GM23338 (cell line): Measurements from ENCODE around the gene CRB2. TPM values are rescaled to one million over a fixed set of nuclear protein-coding genes. Genes with fewer than 3 reads are reported as not detected.

Experiments
- ATAC-seq: fragments of 200-7000 bp; cut with Tn5 transposase; 3 replicates; pipeline ENCODE4 v1.9.1; 2020
- DNase-seq: peaks from one replicate; pipeline ENCODE4 v3.0.0-alpha.2; 2015; ENCODE audit warnings: low spot score
- H2AFZ ChIP-seq: fragments of 200-600 bp; sonication (generic); 2 replicates; pipeline ENCODE4 v1.8.0; 2016; ENCODE audit warnings: antibody characterized with exemption, mild to moderate bottlenecking, moderate library complexity
- H3F3A ChIP-seq: fragments of 200-600 bp; sonication (generic); replicated peaks from 2 replicates; pipeline ENCODE4 v1.8.0; 2017; ENCODE audit warnings: antibody characterized with exemption, mixed run types, low read depth
- H3K27ac ChIP-seq: fragments of 200-600 bp; sonication (generic); 2 replicates; pipeline ENCODE4 v1.6.1; 2016; ENCODE audit warnings: low read depth
- H3K27me3 ChIP-seq: fragments of 200-600 bp; sonication (generic); 2 replicates; pipeline ENCODE4 v1.8.0; 2016; ENCODE audit warnings: mild to moderate bottlenecking, mixed run types, moderate library complexity; ENCODE audit not compliant: insufficient read depth
- H3K36me3 ChIP-seq: fragments of 200-600 bp; sonication (generic); 2 replicates; pipeline ENCODE4 v1.8.0; 2016; ENCODE audit warnings: mild to moderate bottlenecking; ENCODE audit not compliant: insufficient read depth
- H3K4me1 ChIP-seq: fragments of 200-600 bp; sonication (generic); 2 replicates; pipeline ENCODE4 v1.8.0; 2016; ENCODE audit warnings: mild to moderate bottlenecking, moderate library complexity; ENCODE audit not compliant: insufficient read depth
- H3K4me2 ChIP-seq: fragments of 200-600 bp; sonication (generic); 2 replicates; pipeline ENCODE4 v1.7.1; 2017; ENCODE audit warnings: mixed run types
- H3K4me3 ChIP-seq: fragments of 200-600 bp; sonication (generic); 2 replicates; pipeline ENCODE4 v1.6.1; 2016; ENCODE audit warnings: mixed run types
- H3K79me2 ChIP-seq: fragments of 200-600 bp; sonication (generic); replicated peaks from 2 replicates; pipeline ENCODE4 v1.8.0; 2017; ENCODE audit warnings: mild to moderate bottlenecking; ENCODE audit not compliant: insufficient read depth
- H3K9me2 ChIP-seq: fragments of 200-600 bp; sonication (generic); 2 replicates; pipeline ENCODE4 v1.8.0; 2017; ENCODE audit not compliant: insufficient read depth
- H4K20me1 ChIP-seq: fragments of 200-600 bp; sonication (generic); replicated peaks from 2 replicates; pipeline ENCODE4 v1.8.0; 2017; ENCODE audit warnings: mild to moderate bottlenecking; ENCODE audit not compliant: insufficient read depth
- H3K27ac Mint-ChIP-seq: 2 replicates; pipeline ENCODE4 v1.8.0; 2020; ENCODE audit warnings: inconsistent platforms, mild to moderate bottlenecking, moderate library complexity, mixed read lengths
- H3K27me3 Mint-ChIP-seq: 3 replicates; pipeline ENCODE4 v1.8.0; 2022; ENCODE audit warnings: low read depth, mild to moderate bottlenecking, moderate library complexity, mixed read lengths, inconsistent platforms; ENCODE audit not compliant: insufficient read depth, poor library complexity
- H3K36me3 Mint-ChIP-seq: 3 replicates; pipeline ENCODE4 v1.8.0; 2021; ENCODE audit warnings: low read depth, mild to moderate bottlenecking, inconsistent platforms, moderate library complexity, mixed read lengths
- H3K4me1 Mint-ChIP-seq: 3 replicates; pipeline ENCODE4 v1.8.0; 2020; ENCODE audit warnings: mild to moderate bottlenecking, inconsistent platforms, mixed read lengths
- H3K4me3 Mint-ChIP-seq: 3 replicates; pipeline ENCODE4 v1.8.0; 2021; ENCODE audit warnings: moderate library complexity, mild to moderate bottlenecking, inconsistent platforms, mixed read lengths
- H3K9me3 Mint-ChIP-seq: 3 replicates; pipeline ENCODE4 v1.8.0; 2020; ENCODE audit warnings: moderate library complexity, mild to moderate bottlenecking, inconsistent platforms, mixed read lengths
- CREB1 ChIP-seq: fragments of 250-450 bp; sonication (Bioruptor Pico); IDR thresholded peaks from 2 replicates; pipeline ENCODE4 v1.5.0; 2020; ENCODE audit warnings: low read depth, mild to moderate bottlenecking, moderate library complexity
- CTCF ChIP-seq, 2 experiments: fragments of 200-600 bp in 1 of 2; sonication (generic) in 1 of 2; conservative IDR thresholded peaks; 2 replicates each; pipeline versions ENCODE4 v1.5.1 to v1.6.1; 2016 to 2017; ENCODE audit warnings: antibody characterized with exemption in 2 of 2, low read depth in 2 of 2, mild to moderate bottlenecking in 2 of 2, moderate library complexity in 1 of 2
- ETS1 ChIP-seq: IDR thresholded peaks from 2 replicates; pipeline ENCODE4 v1.6.1; 2016; ENCODE audit warnings: antibody characterized with exemption
- EZH2 ChIP-seq: fragments of 200-600 bp; sonication (generic); IDR thresholded peaks from one replicate; pipeline ENCODE4 v1.8.0; 2017; ENCODE audit warnings: antibody characterized with exemption, mild to moderate bottlenecking, low read depth; ENCODE audit not compliant: unreplicated experiment
- EZH2phosphoT487 ChIP-seq: fragments of 200-600 bp; sonication (generic); IDR thresholded peaks from one replicate; pipeline ENCODE4 v1.8.1; 2018; ENCODE audit warnings: antibody characterized with exemption; ENCODE audit not compliant: unreplicated experiment
- JUNB ChIP-seq: IDR thresholded peaks from one replicate; pipeline ENCODE4 v1.6.1; 2016; ENCODE audit warnings: antibody characterized with exemption; ENCODE audit not compliant: unreplicated experiment
- NANOG ChIP-seq: IDR thresholded peaks from 2 replicates; pipeline ENCODE4 v1.6.1; 2016; ENCODE audit warnings: antibody characterized with exemption, borderline replicate concordance
- POLR2AphosphoS5 ChIP-seq: IDR thresholded peaks from 2 replicates; pipeline ENCODE4 v1.6.1; 2016; ENCODE audit warnings: antibody characterized with exemption, low read depth
- REST ChIP-seq: IDR thresholded peaks from one replicate; pipeline ENCODE4 v1.6.1; 2018; ENCODE audit warnings: antibody characterized with exemption; ENCODE audit not compliant: unreplicated experiment
- STAT1 ChIP-seq: IDR thresholded peaks from one replicate; pipeline ENCODE4 v1.6.1; 2016; ENCODE audit warnings: antibody characterized with exemption; ENCODE audit not compliant: unreplicated experiment
- ZNF114 ChIP-seq: fragments of 250-450 bp; sonication (Bioruptor Pico); IDR thresholded peaks from 2 replicates; pipeline ENCODE4 v1.5.0; 2020; ENCODE audit warnings: mild to moderate bottlenecking, moderate library complexity
- ZNF331 ChIP-seq: fragments of 250-450 bp; sonication (Bioruptor Pico); IDR thresholded peaks from 2 replicates; pipeline ENCODE4 v1.5.0; 2020; ENCODE audit warnings: low read depth, mild to moderate bottlenecking, moderate library complexity
- ZNF462 ChIP-seq: fragments of 250-450 bp; sonication (Bioruptor Pico); IDR thresholded peaks from 2 replicates; pipeline ENCODE4 v1.5.0; 2020; ENCODE audit warnings: mild to moderate bottlenecking, moderate library complexity
- polyA plus RNA-seq: library from polyadenylated mRNA; unstranded; fragments of >200 nt; fragmentation: Nextera tagmentation; extraction: Ambion mirVana; gene quantifications from 2 replicates; pipeline ENCODE4 v1.2.1, GENCODE V29; 2016
- total RNA-seq: library from RNA; depleted of rRNA; stranded (reverse); fragments of >200 nt; shearing (Covaris generic); gene quantifications from 2 replicates; pipeline ENCODE4 v1.2.3, GENCODE V29; 2014

The CRB2 gene
- total and polyA plus RNA-seq, 2 experiments from 2014 or later, result 0.34 to 10.2 TPM

GRCh38 chr9:123389698-123390097 lies 33.7 kb downstream of the CRB2 start:
- H3K27me3 ChIP-seq, result no peaks in the 10 kb centered on the region
- H3K4me3 Mint-ChIP-seq, result no peak overlapping the region
- TF ChIP-seq NANOG, result no peak
- no peak for TF ChIP-seq ZNF462
- no peak for TF ChIP-seq ETS1
- no peak for TF ChIP-seq POLR2AphosphoS5
- no peak for TF ChIP-seq EZH2phosphoT487
- no peak for TF ChIP-seq EZH2
- TF ChIP-seq JUNB, result no peak
- no peak for TF ChIP-seq STAT1
- TF ChIP-seq ZNF331 (CRISPR knock-in tag), result no peak
- TF ChIP-seq CTCF (conservative IDR thresholded peaks at IDR 0.05; ENCODE audit: low read depth in 2 of 2), result no peak
- TF ChIP-seq ZNF114 (CRISPR knock-in tag), result no peak
- no peak for TF ChIP-seq REST
- no peak for TF ChIP-seq CREB1 (CRISPR knock-in tag)
- no peaks in the 10 kb centered on the region for H3K79me2 ChIP-seq
- no peaks in the 10 kb centered on the region for H3K36me3 Mint-ChIP-seq
- H3K27ac Mint-ChIP-seq, result no peak overlapping the region
- H3K9me2 ChIP-seq, result no peaks in the 10 kb centered on the region
- H3F3A ChIP-seq, result no peaks in the 10 kb centered on the region; the same call in 1 of the 2 replicates
- peaks cover 16% of the 10 kb centered on the region for H3K4me1 Mint-ChIP-seq
- no peak overlapping the region for H3K27ac ChIP-seq
- H3K4me3 ChIP-seq, result no peak overlapping the region
- DNase-seq, result no peak
- H2AFZ ChIP-seq, result no peak overlapping the region
- no peaks in the 10 kb centered on the region; the same call in none of the 2 replicates for H4K20me1 ChIP-seq
- H3K36me3 ChIP-seq, result no peaks in the 10 kb centered on the region
- H3K4me2 ChIP-seq, result no peak overlapping the region
- H3K4me1 ChIP-seq, result no peaks in the 10 kb centered on the region; the same call in 1 of the 2 replicates
- H3K27me3 Mint-ChIP-seq, result peaks cover 21% of the 10 kb centered on the region
- peaks cover 3% of the 10 kb centered on the region; the same call in 1 of the 3 replicates for H3K9me3 Mint-ChIP-seq
- peak; percentile 6; the same call in 1 of the 3 replicates for ATAC-seq
